ENCODE measurements around the gene MRTO4.

DNA sequence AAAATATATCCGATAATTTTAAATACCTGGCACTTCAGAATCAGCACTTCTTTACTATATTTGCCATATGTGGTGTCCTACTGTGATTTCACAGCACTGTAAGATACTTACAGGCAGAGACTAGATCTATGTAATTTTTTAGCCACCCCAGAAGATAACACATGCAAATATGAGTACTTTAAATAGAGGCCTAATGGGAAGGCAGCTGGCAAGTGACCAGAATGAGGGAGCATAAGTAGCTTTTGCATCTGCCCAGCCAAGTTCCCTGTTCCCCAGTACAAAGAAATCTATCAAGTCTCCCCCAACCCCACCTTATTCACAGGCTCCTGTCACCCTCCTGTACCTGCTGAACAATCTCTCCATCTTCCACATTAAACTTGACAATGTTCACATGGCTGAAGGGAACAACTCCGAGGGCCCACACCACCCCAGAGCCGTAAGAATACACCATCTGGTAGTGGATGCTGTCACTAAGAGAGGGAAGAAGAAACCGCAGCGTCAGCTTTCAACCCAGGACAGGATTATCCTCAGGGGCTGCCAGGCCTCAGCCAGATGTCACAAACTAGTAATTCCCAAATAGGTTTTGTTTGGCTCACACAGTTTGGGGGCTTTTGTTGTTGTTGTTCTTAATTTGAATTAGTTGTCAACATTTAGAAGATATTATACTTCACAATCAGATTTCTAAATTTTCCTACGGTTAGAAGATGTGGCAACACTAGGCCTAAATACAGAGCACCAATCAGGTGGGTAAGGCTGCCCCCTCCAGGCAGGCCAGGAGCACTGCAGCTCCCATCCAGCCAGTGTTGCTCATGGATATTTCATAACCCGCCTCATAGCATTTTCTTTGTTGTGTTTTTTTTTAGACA is 10.7 kb upstream of the MRTO4 start:
- TF ChIP-seq EZH2 (optimal IDR thresholded peaks at IDR 0.05; ENCODE audit: low read depth, low read length) (no peak), EZH2phosphoT487 (IDR thresholded peaks at IDR 0.05; ENCODE audit: low read length) (no peak)
- TF ChIP-seq, protein P1, sequence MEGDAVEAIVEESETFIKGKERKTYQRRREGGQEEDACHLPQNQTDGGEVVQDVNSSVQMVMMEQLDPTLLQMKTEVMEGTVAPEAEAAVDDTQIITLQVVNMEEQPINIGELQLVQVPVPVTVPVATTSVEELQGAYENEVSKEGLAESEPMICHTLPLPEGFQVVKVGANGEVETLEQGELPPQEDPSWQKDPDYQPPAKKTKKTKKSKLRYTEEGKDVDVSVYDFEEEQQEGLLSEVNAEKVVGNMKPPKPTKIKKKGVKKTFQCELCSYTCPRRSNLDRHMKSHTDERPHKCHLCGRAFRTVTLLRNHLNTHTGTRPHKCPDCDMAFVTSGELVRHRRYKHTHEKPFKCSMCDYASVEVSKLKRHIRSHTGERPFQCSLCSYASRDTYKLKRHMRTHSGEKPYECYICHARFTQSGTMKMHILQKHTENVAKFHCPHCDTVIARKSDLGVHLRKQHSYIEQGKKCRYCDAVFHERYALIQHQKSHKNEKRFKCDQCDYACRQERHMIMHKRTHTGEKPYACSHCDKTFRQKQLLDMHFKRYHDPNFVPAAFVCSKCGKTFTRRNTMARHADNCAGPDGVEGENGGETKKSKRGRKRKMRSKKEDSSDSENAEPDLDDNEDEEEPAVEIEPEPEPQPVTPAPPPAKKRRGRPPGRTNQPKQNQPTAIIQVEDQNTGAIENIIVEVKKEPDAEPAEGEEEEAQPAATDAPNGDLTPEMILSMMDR (IDR thresholded peaks at IDR 0.05; ENCODE audit: low read length), result peak; percentile 85

Measured in MM.1S (cell line).